Parathyroid adenoma (tissue), 2 donors: ENCODE results near the gene DBNL.

Experiments used
- H2AFZ ChIP-seq: fragments of 300-600 bp; sonication (generic); one replicate; pipeline ENCODE4 v1.7.0; 2017; ENCODE audit warnings: antibody characterized with exemption, mild to moderate bottlenecking
- H3K27ac ChIP-seq: fragments of 300-600 bp; sonication (generic); one replicate; pipeline ENCODE4 v1.7.0; 2017
- H3K27me3 ChIP-seq: fragments of 300-600 bp; sonication (generic); one replicate; pipeline ENCODE4 v1.7.0; 2017; ENCODE audit warnings: low read length; ENCODE audit not compliant: control insufficient read depth, insufficient read depth
- H3K36me3 ChIP-seq: fragments of 300-600 bp; sonication (generic); one replicate; pipeline ENCODE4 v1.7.0; 2017; ENCODE audit warnings: low read length; ENCODE audit not compliant: control insufficient read depth, insufficient read depth
- H3K4me1 ChIP-seq: fragments of 300-600 bp; sonication (generic); one replicate; pipeline ENCODE4 v1.7.0; 2017; ENCODE audit warnings: control low read depth
- H3K4me2 ChIP-seq: fragments of 300-600 bp; sonication (generic); one replicate; pipeline ENCODE4 v1.7.0; 2017; ENCODE audit warnings: low read length
- H3K4me3 ChIP-seq: fragments of 300-600 bp; sonication (generic); one replicate; pipeline ENCODE4 v1.7.0; 2017; ENCODE audit warnings: low read depth, low read length
- H3K79me2 ChIP-seq: fragments of 300-600 bp; sonication (generic); one replicate; pipeline ENCODE4 v1.7.0; 2017; ENCODE audit warnings: control low read depth
- H3K9ac ChIP-seq: fragments of 300-600 bp; sonication (generic); one replicate; pipeline ENCODE4 v1.7.0; 2017; ENCODE audit warnings: mild to moderate bottlenecking
- H3K9me3 ChIP-seq: fragments of 300-600 bp; sonication (generic); one replicate; pipeline ENCODE4 v1.7.0; 2017; ENCODE audit warnings: low read length; ENCODE audit not compliant: control insufficient read depth
- CTCF ChIP-seq: fragments of 300-600 bp; sonication (generic); IDR thresholded peaks from one replicate; pipeline ENCODE4 v1.7.0; 2017; ENCODE audit warnings: antibody characterized with exemption, mild to moderate bottlenecking
- donor health status: primary hyperparathyroidism.

DBNL gene

GRCh38 chr7:44075296-44076075 lies 31.0 kb downstream of the DBNL start:
- Histone ChIP-seq H3K9me3 (no peaks in the 10 kb centered on the region), H3K9ac (no peak overlapping the region), H2AFZ (no peak overlapping the region), H3K79me2 (no peaks in the 10 kb centered on the region), H3K27ac (no peak overlapping the region), H3K27me3 (no peaks in the 10 kb centered on the region), H3K4me2 (no peak overlapping the region), H3K4me3 (no peak overlapping the region), H3K4me1 (no peaks in the 10 kb centered on the region), H3K36me3 (no peaks in the 10 kb centered on the region)
- no peak for TF ChIP-seq CTCF

- Histone ChIP-seq H3K79me2 (no peaks in the 10 kb centered on the region), H3K27me3 (no peaks in the 10 kb centered on the region), H3K9me3 (no peaks in the 10 kb centered on the region), H3K4me1 (no peaks in the 10 kb centered on the region), H3K27ac (no peak overlapping the region), H3K4me3 (no peak overlapping the region), H2AFZ (no peak overlapping the region), H3K9ac (no peak overlapping the region), H3K36me3 (no peaks in the 10 kb centered on the region), H3K4me2 (no peak overlapping the region)
- TF ChIP-seq CTCF: no peak
Observed at GRCh38 chr7:44076101-44076895, 31.8 kb downstream of the DBNL start.

GRCh38 chr7:44077061-44077460 lies 32.6 kb downstream of the DBNL start:
- no peak overlapping the region for H3K27ac ChIP-seq
- TF ChIP-seq CTCF: no peak
- no peaks in the 10 kb centered on the region for H3K4me1 ChIP-seq
- H3K9me3 ChIP-seq: no peaks in the 10 kb centered on the region
- no peaks in the 10 kb centered on the region for H3K36me3 ChIP-seq
- no peaks in the 10 kb centered on the region for H3K79me2 ChIP-seq
- H3K4me3 ChIP-seq: no peak overlapping the region
- no peak overlapping the region for H2AFZ ChIP-seq
- no peaks in the 10 kb centered on the region for H3K27me3 ChIP-seq
- no peak overlapping the region for H3K9ac ChIP-seq
- H3K4me2 ChIP-seq: no peak overlapping the region

GRCh38 chr7:44077681-44078091 lies 33.2 kb downstream of the DBNL start:
- no peak overlapping the region for H3K4me3 ChIP-seq
- no peak overlapping the region for H3K27ac ChIP-seq
- no peaks in the 10 kb centered on the region for H3K27me3 ChIP-seq
- no peak overlapping the region for H3K4me2 ChIP-seq
- H3K9ac ChIP-seq: no peak overlapping the region
- no peaks in the 10 kb centered on the region for H3K36me3 ChIP-seq
- TF ChIP-seq CTCF: no peak
- no peaks in the 10 kb centered on the region for H3K79me2 ChIP-seq
- H3K9me3 ChIP-seq: no peaks in the 10 kb centered on the region
- no peaks in the 10 kb centered on the region for H3K4me1 ChIP-seq
- no peak overlapping the region for H2AFZ ChIP-seq
